RWPE2 (cell line): ENCODE measurements around the gene CNPY2.
A peak's percentile ranks its signal among the peaks of the same experiment; 100 is the strongest.

Experiments used
- ATAC-seq: fragments of 200-7000 bp; cut with Tn5 transposase; 3 replicates; pipeline ENCODE4 v1.9.1; 2021; ENCODE audit warnings: low read depth
- DNase-seq: peaks from one replicate; pipeline ENCODE4 v3.0.0-alpha.2; 2020; ENCODE audit warnings: low spot score
- H3K27ac ChIP-seq: fragments of 450-650 bp; 2 replicates; pipeline ENCODE4 v1.5.1; 2017; ENCODE audit warnings: mild to moderate bottlenecking; ENCODE audit not compliant: poor library complexity, severe bottlenecking
- H3K27me3 ChIP-seq: fragments of 250-450 bp; sonication (Bioruptor Pico); 2 replicates; pipeline ENCODE4 v1.5.1; 2021; ENCODE audit warnings: mild to moderate bottlenecking, moderate library complexity; ENCODE audit not compliant: insufficient read depth, poor library complexity, severe bottlenecking
- H3K36me3 ChIP-seq: fragments of 250-450 bp; sonication (Bioruptor Pico); 2 replicates; pipeline ENCODE4 v1.5.1; 2020; ENCODE audit warnings: low read depth, mild to moderate bottlenecking, moderate library complexity
- H3K4me1 ChIP-seq: fragments of 250-450 bp; sonication (Bioruptor Pico); 2 replicates; pipeline ENCODE4 v1.5.1; 2021; ENCODE audit warnings: mild to moderate bottlenecking, moderate library complexity; ENCODE audit not compliant: insufficient read depth, poor library complexity, severe bottlenecking
- H3K4me3 ChIP-seq: fragments of 250-450 bp; sonication (Bioruptor Pico); 2 replicates; pipeline ENCODE4 v1.5.1; 2021; ENCODE audit warnings: mild to moderate bottlenecking, moderate library complexity; ENCODE audit not compliant: severe bottlenecking
- H3K9me3 ChIP-seq: fragments of 250-450 bp; sonication (Bioruptor Pico); 2 replicates; pipeline ENCODE4 v1.5.1; 2021; ENCODE audit warnings: mild to moderate bottlenecking, moderate library complexity; ENCODE audit not compliant: severe bottlenecking
- CTCF ChIP-seq: fragments of 450-650 bp; IDR thresholded peaks from one replicate; pipeline ENCODE4 v1.5.1; 2017; ENCODE audit warnings: mild to moderate bottlenecking, moderate library complexity; ENCODE audit not compliant: poor library complexity, severe bottlenecking

Gene CNPY2

GRCh38 chr12:56261503-56262232 lies 54.1 kb downstream of the CNPY2 start:
- DNase-seq (no peak), ATAC-seq (peak; percentile 68)
- Histone ChIP-seq H3K9me3 (no peaks in the 10 kb centered on the region), H3K27ac (peak overlapping the region; percentile 67), H3K4me1 (peaks cover 19% of the 10 kb centered on the region), H3K27me3 (no peaks in the 10 kb centered on the region), H3K4me3 (no peak overlapping the region), H3K36me3 (peaks cover 3% of the 10 kb centered on the region)
- peak; percentile 27 for TF ChIP-seq CTCF

- peaks cover 11% of the 10 kb centered on the region for H3K36me3 ChIP-seq
- no peaks in the 10 kb centered on the region for H3K9me3 ChIP-seq
- DNase-seq = no peak
- H3K27ac ChIP-seq = peak overlapping the region; percentile 67
- H3K4me3 ChIP-seq = no peak overlapping the region
- no peak for TF ChIP-seq CTCF
- H3K27me3 ChIP-seq = no peaks in the 10 kb centered on the region
- ATAC-seq = no peak
- H3K4me1 ChIP-seq = peaks cover 18% of the 10 kb centered on the region
Measured at GRCh38 chr12:56260921-56261320, 54.9 kb downstream of the CNPY2 start.

GRCh38 chr12:56260380-56260779 lies 55.4 kb downstream of the CNPY2 start:
- no peak for ATAC-seq

More at GRCh38 chr12:56260380-56260779, 55.4 kb downstream of the CNPY2 start:
- no peak for TF ChIP-seq CTCF
- Histone ChIP-seq H3K27me3 (no peaks in the 10 kb centered on the region), H3K36me3 (peaks cover 16% of the 10 kb centered on the region), H3K9me3 (no peaks in the 10 kb centered on the region), H3K27ac (peak overlapping the region; percentile 67), H3K4me3 (no peak overlapping the region), H3K4me1 (peaks cover 14% of the 10 kb centered on the region)
- no peak for DNase-seq
